HT-29 (cell line): ENCODE measurements around the gene RUSC1. TPM values are rescaled to one million over a fixed set of nuclear protein-coding genes. Genes with fewer than 3 reads are reported as not detected.

Experiments used
- small RNA-seq: library from RNA; depleted of rRNA; stranded (forward); fragments of <200 nt; gene quantifications from one replicate; pipeline ENCODE3, GENCODE V24; 2014
- total RNA-seq: library from RNA; depleted of rRNA; stranded (reverse); fragments of >200 nt; shearing (Covaris generic); gene quantifications from 2 replicates; pipeline ENCODE4 v1.2.3, GENCODE V29; 2014; rRNA removed

Gene RUSC1
- total RNA-seq, 1 experiment from 2014 or later = 80.6 TPM

Small RNA genes within 50 kb of the gene (small RNA-seq; reads per million reads assigned to genes)
- not detected for gene RNU6-106P

Other genes with a start within 250 kb of the RUSC1 start
- gene EFNA3, start 242.1 kb upstream of the RUSC1 start, total RNA-seq = 2.4 and 3.9 TPM in 2 replicates
- gene EFNA1, start 193.0 kb upstream of the RUSC1 start, total RNA-seq = 49.8 and 62.7 TPM in 2 replicates
- gene SLC50A1, start 185.0 kb upstream of the RUSC1 start, total RNA-seq = 38.8 and 47.5 TPM in 2 replicates
- gene DPM3, start 180.4 kb upstream of the RUSC1 start, total RNA-seq = 86.2 and 100 TPM in 2 replicates
- gene KRTCAP2, start 147.6 kb upstream of the RUSC1 start, total RNA-seq = 107 and 128 TPM in 2 replicates
- not detected in 2 replicates for gene TRIM46, start 147.0 kb upstream of the RUSC1 start, total RNA-seq
- 4.2 and 7.6 TPM in 2 replicates for gene THBS3, start 113.0 kb upstream of the RUSC1 start, total RNA-seq
- 72.2 and 86.8 TPM in 2 replicates for gene MTX1, start 112.2 kb upstream of the RUSC1 start, total RNA-seq
- 8.6 and 12.6 TPM in 2 replicates for gene ENTREP3, start 65.4 kb upstream of the RUSC1 start, total RNA-seq
- 112 and 114 TPM in 2 replicates for gene SCAMP3, start 58.5 kb upstream of the RUSC1 start, total RNA-seq
- gene CLK2, start 47.4 kb upstream of the RUSC1 start, total RNA-seq = 29.3 and 35.2 TPM in 2 replicates
- 4.3 and 6.4 TPM in 2 replicates for gene HCN3, start 43.4 kb upstream of the RUSC1 start, total RNA-seq
- gene PKLR, start 19.5 kb upstream of the RUSC1 start, total RNA-seq = 0.28 TPM in 1 of 2 replicates, not detected in the other
- gene FDPS, start 12.0 kb upstream of the RUSC1 start, total RNA-seq = 270 and 302 TPM in 2 replicates
- 12.1 and 18.9 TPM in 2 replicates for gene ASH1L, start 241.9 kb downstream of the RUSC1 start, total RNA-seq